ENCODE measurements around the gene COL5A1.
"Not testable (repeated sequence)": the region's sequence is repeated elsewhere in the genome, so short reads cannot be mapped to it uniquely, and the experiment has no call there.

COL5A1 gene

DNA sequence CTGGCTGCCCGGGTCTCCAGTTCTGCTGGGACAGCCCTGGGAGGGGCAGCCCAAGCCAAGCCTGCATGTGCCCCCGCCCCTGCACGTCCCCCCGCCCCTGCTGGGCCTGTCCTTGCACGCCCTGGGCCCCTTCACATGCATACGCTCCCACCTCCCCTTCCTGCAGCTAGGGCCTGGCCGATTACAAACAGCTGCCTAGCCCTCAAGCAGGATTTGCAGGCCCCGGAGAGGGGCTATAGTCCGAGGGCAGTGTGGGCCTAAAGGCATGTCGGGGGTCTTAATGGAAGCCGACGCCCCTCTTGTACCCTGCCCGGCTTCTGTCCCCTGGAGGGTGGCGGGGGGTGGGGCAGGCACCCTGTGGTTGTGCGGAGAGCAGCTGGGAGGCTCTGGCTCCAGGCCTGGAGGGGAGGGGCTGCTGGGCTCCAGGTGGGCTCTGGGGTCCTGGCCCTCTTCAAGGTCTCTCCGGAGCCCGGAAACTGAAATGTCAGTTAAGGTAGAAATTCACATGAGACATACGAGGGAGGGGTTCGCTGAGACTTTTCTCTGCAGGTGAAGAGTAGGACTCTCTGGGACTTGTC, 16.9 kb downstream of the COL5A1 start:
- no peak for DNase-seq

DNA sequence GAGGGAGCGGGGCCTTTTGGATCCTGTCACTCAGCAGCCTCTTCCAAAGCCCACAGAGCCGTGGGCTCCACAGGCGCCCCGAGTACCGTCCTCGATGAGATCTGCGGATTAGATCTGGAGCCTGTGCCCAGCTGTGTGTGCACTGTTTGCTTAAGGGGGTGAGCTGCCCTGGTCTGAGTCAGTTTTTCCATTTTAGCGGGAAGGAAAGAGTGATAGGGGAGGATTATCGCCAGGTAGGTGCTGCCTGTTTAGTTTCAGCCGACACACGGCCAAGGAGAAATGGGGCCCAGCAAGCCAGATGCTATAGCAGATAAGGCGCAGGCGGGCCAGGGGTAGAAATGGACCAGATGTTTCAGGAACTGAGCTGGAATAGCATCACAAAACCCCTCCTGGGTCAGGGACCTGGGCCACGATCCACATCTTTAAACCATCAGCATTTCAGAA, 18.1 kb downstream of the COL5A1 start:
- DNase-seq, result no peak

DNA sequence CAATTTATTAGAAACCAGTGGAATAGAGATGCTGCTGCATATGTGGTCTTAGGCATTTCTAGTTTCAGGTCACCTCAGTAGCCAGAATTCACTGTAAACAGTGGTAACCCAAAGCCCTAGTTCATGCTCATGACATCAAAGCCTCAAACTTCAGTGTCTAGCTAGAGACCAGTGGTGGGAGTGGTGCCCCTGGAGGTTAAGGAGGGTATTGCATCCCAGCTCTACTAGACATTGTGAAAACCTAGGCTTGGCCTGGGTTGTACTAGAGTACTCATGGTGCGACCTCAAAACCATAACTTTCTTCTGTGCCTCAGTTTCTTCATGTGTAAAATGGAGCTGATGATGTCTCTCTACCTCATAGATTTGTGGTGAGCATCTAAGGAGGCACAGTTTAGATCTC, 18.8 kb downstream of the COL5A1 start:
- no peak for DNase-seq

DNA sequence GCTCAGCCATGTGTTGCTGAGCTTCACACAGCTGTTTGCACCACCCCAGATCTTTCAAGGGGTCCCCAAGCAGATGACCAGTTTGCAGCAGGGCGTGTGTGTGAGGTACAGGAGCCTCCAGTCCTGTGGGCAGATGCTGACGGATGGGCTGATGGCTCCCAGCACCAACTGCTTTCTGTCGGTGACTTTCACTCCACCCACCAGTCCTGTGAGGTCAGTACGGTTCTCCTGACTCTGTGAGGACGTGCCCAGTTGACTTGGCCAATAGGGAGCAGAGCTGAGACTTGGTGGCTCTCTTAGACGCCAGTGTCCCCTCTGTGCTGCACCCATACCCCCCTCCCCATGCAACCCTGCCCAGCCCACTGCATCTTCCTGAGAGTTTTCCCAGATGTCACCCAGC, 19.7 kb downstream of the COL5A1 start:
- no peak for DNase-seq

DNA sequence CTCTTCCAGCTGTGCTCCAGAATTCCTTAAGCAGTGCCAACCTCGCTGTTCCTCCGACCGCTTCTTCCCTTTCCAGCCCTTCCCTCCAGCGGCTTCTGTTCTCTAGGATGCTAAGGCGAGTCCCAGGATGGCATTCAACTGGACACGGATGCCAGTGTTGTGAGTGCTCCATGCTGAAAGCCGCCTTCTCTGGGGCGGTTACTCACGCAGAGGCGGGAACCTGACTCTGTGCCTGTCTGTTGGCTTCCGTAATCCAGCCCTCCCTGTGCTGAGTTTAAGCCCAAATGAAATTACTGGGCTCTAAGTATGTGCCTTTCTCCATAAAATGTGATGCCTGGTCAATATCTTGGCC, 20.2 kb downstream of the COL5A1 start:
- no peak for DNase-seq

DNA sequence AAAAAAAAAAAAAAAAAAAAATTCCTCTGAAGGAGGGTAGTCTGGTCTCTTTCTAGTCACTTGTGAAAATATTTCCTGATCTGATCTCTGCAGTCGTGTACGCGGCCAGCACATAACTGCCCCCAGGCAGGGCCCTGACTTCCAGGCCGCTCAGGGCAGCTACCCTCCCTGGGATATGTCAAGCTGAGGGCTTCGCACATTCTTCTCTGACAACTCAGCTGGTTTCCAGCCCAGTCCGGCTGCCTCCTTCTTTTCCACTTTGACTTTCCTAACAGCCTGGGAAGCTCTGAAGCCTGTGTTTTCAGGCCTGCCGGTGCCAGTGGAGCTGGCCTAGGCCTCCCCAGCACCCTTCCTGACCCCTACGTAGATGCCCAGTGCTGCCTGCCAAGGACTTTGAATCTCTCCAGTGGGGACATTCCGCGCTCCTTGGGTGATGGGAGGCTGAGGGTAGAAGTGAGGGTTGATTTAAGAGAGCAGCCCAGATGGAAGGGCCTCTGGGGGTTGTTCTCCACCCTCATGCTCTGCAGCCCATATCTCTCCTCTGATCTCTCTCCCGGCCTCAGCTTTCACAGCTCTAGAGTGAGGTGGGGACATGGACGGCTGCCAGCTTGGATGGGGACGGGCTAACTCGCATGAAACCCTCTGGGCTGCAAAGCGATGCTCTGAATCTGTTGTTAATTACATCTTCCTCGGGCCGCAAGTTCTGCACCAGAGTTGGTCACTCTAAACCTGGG, 20.7 kb downstream of the COL5A1 start:
- DNase-seq, result no peak

DNA sequence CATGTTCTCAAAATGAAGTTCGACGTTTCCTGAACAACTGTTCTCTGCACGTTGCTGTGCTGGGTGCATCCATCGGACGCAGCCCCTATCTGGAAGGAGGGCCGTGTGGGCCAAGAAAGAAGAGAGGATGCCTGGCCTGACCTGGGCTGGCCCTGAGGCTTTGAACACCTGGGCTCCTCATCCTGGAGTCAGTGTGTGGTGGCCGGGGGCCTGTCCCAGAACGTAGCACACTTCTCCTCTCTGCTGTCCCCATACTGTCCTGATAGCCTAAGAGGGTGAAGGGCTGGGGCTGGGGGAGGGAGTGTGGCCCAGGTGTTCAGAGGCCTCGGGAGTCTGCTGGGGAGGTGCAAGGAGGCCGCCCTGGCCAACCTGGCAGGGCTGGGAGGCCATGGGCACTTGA, 21.5 kb downstream of the COL5A1 start:
- DNase-seq, result no peak

DNA sequence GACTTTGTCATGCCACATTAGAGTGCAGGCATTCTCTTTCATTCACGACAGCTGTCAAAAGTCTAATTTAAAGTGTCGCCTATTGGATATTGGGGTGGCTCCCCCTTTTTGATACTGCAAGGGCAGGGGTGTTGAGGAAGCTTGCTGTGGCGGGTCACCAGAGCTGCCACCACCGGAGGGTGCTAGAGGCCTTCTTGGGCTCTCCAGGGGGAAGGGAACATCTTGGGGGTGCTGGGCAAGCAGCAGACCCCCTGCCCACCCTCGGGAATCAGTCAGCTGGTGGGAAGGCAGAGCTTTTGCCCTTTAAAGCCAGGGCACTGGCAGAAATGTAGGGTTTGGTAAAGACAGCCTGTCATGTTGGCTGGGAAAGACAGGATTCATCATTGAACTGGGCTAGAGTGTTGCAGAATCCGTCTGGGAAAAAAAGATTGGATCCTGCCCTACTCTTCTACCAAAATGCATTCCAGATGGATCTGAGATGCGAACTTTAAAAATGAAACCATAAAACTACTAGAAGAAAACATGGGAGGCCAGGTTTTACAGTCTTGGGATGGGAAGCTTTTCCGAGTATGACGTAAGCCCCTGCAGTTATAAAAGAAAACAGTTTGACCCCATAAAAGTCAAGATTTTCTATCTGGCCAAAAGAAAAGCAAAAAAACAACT, 22.3 kb downstream of the COL5A1 start:
- DNase-seq, result no peak

DNA sequence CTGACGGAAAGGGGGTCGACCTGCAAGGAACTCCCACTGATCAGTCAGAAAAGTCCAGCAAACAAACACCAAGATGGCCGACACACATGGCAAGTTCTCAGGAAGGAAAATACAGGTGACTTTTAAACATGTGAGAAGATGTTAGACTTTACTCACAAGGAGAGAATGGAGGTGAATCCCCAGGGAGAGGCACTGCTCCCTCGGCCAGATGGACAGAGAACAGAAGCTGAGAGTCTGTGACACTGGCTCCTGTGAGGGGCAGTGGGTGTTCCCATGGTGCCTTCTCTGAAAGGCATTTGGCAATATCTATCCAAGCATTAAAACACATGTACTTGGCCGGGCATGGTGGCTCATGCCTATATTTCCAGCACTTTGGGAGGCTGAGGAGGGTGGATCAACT, 22.8 kb downstream of the COL5A1 start:
- no peak for DNase-seq

DNA sequence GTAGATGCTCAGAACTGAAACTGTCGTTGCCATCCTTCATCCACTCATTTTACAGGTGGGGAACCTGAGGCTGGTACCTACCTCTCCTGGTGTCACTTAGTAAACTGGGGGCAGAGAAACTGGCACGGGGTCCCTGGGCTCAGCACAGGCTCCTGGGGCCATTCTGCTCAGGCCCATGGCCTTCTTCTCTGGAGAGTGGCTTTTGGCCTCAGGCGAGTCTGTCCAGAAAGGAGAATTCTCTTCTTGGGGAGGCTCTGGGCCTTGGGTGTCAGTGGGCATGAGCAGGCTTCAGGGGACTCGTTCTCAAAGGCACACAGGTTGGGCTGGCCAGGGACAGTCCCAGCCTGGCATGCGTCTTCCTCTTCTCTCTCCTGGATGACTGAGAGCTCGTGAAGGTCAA, 24.6 kb downstream of the COL5A1 start:
- DNase-seq, result no peak

DNA sequence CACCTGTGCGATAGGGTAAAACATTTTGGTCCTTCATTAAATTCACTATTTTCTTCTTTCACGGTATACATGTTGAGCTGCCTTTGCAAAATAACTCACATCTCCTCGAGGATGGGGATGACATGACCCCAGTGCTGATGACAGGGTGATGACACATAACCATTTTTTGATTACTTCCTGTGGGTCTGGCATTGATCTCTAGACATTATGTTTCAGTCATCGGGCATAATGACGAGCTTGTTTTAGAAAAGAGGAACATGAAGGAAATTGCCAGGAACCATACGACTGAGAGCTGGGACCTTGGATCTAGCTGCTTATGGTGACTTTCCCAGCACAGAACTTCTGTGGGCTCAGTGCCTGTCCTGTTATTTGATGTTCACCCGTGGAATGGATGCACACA, 25.2 kb downstream of the COL5A1 start:
- DNase-seq, result no peak

DNA sequence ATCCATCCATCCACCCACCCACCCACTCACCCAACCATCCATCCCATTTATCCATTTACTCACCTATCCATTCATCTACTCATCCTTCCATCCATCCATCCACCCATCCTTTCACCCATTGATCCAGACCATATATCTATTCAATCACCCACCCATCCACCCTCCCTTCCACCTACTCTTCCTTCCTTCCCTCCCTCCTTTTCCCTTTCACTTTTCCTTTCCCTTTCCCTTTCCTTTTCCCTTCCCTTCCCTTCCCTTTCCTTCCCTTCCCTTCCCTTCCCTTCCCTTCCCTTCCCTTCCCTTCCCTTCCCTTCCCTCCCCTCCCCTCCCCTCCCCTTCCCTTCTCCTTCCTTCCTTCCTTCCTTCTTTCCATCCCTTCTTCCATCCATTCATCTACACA, 27.4 kb downstream of the COL5A1 start:
- DNase-seq, result not testable (repeated sequence)

DNA sequence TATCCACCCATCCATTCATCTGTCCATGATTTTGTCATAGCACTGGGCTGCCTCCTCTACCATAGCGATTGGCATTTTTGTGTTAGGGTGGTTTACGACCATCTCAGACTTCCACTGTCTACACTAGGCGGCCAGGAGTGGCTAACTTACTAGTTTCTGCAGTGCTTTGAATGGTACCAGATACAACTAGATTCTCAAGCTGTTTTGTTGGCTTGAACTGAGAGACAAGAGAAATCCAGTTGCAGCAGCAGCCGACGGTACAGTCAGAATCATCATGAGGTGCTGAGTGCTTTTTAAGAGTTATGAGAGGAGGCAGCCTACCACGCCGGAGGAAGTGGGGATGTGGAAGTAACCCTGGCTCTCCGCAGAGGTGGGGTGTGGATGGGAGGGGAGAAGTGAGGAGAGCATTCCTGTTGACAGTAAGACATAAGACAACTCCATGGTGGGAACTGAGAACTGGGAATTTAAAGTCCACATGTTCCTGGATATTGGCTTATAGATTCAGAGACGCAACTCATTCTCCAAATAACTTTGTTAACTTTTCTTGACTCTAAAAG, 27.9 kb downstream of the COL5A1 start:
- DNase-seq, result no peak

DNA sequence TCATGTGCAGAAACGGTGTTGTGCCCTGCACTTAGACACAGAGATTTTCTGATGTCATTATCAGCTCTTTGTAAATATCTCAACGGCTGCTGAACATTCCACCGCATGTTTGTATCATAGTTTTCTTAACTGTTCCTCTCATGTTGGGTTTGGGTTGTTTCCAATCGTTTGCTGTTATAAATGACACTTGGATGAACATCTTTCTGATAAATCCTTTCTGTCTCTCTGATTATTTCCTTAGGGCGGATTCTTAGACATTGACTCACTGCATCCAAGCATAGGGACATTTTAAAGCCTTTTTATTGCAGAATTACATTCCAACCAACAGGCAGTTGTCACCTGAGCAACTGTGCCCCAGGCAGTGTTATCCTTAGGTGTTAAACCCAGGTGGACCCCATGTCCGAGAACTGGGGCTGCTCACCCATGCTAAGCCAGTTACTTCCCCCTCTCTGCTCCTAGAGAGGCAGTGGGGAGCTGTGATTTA, 28.5 kb downstream of the COL5A1 start:
- no peak for DNase-seq

DNA sequence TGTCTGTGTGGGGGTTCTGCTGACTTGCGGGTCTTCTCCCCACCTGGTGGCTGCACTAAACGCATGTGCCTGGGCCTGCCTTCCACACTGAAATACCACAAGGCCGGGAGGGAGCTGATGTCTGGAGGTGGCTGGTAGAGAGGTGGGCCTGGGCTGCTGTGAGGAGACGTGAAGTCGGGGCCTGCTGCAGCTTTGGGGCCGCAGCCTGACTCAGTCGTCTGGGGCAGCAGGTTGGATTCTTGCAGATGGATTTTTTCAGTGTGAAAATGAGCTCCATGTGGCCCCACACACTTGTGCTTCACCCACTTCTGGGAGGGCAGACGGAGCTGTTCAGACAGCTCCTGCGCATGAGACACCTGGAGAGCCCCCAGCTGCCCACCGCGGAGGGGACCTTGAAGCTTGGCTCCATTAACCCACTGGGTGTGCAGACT, 29.3 kb downstream of the COL5A1 start:
- no peak for DNase-seq

DNA sequence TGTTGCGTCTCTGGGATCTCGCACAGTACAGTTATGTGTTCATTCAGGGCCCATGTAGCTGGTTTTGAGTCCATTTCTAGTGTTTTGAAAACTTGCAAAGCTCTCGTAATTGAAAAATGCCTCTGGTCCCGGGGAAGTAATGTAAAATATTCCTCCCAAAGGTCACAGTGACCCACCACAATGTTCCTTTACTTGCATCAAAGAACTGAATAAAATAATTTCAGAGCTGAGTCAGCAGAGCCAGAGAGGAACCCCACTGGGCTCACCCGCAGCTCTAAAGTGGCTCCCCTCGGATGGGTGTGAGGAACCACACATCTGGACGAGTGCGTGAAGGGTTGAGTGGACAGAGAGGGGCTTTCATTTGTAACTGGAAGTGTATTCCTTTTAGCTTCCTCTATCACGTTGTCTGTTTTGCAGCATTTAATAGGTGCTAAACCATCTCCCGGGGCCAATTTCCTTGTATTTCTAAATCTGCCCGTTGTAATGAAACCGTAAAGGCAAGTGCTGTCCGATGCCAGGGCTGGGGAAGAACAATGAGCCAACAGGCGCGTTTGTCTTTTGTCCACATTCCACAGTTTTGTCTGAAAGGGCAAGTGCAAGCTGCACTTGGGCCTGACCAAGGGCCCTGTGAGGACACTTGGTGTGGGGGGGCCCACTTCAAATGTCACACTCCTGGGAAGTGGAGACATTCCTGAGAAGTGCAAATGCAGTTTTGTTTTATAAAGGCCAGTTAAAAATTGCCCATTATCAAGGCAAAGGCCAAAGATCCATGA, 29.9 kb downstream of the COL5A1 start:
- DNase-seq, result no peak

DNA sequence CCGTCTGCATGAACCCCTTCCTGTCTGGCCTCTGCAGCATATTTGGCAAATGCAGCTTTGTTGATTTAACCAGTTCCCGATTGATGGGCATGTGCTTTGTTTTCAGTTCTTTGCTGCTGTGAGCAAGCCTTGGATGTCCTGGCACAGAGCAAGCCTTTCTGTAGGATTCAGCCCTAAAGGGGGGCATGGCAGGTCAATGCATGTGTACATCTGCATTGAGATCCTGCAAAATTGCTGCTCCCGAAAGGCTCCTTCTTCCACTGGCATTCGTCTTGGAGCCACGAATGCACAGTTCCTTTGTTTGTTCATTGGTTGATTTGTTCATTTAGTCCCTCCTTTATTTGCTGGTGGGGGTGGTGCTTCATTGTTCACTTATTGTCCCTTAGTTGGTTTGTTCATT, 34.8 kb downstream of the COL5A1 start:
- DNase-seq, result no peak

DNA sequence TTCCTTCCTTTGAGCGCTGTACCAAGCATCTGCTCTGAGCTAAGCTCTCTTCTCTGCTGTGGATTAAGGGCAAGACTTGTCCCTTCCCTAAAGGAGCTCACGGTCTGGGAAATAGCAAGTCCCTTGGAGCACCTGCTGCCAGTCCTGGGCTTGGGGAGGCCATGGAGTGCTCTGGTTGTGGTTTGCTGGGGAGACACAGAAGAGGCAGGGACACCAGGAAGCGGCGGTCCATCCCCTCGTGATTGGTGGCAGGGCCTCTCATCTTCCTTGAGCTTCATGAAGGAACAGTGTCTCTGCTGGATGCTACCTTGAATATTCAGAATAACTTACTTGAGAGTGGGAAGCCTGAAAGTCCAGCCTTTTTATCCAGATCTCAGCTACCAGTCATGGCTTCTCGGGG, 35.3 kb downstream of the COL5A1 start:
- DNase-seq, result no peak

DNA sequence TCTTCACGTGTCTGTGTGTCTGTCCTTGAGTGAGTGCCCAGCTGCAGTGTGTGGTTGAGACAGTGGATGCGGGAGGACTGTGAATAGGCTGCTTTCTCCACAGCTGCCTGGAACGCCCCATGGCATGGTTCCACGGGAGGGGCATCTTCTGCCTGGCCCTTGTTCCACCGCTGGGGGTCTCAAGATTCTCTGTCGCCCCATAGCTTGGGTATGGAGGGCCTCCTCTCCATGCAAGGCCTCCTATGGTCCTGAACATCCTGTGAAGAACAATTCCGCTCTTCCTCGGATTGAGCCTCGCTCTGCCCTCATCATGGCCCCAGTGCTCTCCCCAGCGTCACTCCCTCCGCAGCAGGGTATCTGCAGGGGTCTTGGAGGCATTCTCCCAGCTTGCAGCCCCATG, 36.1 kb downstream of the COL5A1 start:
- no peak for DNase-seq

DNA sequence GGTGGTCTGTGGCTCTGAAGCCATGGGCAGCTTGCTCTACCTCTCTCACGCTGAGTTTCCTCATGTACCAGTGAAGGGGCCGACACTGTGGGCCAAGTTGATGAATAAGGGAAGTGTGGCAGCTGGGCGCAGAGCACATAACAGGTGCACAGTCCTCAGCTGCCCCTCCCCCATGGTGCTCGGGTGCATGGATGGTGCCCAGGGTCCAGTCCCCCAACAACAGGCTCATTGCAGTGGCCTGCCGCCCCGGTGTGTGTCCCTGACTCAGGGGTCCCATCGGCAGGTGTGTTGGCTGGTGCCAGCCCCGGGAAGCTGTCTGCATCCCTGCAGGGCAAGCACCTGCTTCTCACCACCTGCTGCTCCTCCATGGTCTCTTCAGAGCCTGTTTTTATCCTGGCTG, 36.6 kb downstream of the COL5A1 start:
- DNase-seq, result no peak

DNA sequence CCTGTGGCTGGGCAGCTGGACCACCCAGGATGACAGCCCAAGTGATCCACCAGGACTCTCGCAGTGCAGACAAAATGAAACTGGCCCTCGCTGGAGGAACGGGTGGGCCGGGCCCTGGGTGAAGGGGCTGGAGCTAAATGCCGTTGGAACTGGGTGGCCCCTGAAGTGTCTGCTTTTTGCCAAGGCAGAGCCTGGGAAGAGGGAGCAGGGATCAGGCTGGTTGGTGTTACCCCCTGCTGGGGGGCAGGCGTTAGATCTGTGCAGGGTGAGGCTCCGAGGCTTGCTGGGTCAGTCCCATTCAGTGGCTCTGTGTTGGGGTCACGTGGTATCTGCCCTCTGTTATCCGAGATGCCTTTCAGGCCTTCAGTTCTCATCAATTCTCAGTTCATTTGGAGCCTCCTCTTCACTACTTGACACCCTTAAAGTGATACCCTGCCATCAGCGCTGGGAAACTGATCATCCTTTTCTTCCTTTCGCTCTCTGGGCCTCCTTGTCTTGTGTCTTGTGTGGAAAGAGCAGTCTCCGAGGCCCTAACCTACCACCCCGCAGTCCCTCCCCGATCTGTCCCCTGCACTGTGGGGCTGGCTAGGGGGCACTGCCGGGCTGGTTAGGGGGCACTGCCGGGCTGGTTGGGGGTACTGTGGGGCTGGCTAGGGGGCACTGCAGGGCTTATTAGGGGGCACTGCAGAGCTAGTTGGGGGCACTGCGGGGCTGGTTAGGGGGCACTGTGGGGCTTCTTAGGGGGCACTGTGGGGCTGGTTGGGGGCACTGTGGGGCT, 37.3 kb downstream of the COL5A1 start:
- DNase-seq, result no peak

DNA sequence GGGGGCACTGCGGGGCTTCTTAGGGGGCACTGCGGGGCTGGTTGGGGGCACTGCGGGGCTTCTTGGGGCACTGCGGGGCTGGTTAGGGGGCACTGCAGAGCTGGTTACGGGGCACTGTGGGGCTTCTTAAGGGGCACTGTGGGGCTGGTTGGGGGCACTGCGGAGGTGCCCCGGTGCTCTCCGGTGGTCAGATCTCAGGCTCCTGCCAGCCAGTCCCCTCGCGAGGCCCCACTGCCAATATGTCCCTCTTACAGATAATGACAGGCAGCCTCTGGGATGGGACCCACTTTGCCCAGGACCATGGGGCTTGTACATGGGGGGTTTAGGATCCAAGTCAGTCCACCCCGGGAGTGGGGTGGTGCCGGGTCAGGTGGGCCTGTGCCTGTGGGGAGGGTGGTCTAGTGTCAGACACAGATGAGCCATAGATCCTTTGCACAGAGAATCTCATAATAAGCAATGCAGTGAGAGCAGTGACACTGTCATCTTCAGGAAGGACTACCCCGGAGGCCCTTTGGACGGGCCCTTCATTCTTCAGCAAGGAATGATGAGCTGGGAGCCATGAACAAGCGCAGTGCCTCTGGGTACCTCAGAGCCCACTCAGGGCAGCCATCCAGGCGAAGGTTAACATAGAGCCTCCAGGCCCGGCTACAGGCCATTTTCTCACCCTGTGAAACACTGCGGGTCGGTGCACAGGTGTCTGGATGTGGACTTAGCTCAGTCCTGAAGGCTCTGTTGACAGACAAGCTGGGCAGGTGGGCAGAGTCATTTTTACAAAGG, 38.2 kb downstream of the COL5A1 start:
- no peak for DNase-seq

Data from activated CD4-positive, alpha-beta T cell treated with anti-CD3 and anti-CD28 coated beads for 4 hours (primary cell).